Mononuclear cell (primary cell): ENCODE results near the gene IFNL2. TPM values are rescaled to one million over a fixed set of nuclear protein-coding genes. Genes with fewer than 3 reads are reported as not detected.
"Not testable (repeated sequence)": the region's sequence is repeated elsewhere in the genome, so short reads cannot be mapped to it uniquely, and the experiment has no call there.

Source experiments
- H3K27me3 ChIP-seq: 2 replicates; pipeline ENCODE4 v1.6.0; 2011; ENCODE audit warnings: low read length, control low read depth; ENCODE audit not compliant: insufficient read depth
- H3K4me1 ChIP-seq: 2 replicates; pipeline ENCODE4 v1.5.1; 2011; ENCODE audit warnings: mild to moderate bottlenecking, low read length, control low read depth; ENCODE audit not compliant: insufficient read depth
- H3K4me3 ChIP-seq: 2 replicates; pipeline ENCODE4 v1.5.1; 2011; ENCODE audit warnings: mild to moderate bottlenecking, low read length, moderate library complexity
- H3K9me3 ChIP-seq: 2 replicates; pipeline ENCODE4 v1.5.1; 2011; ENCODE audit warnings: low read depth, mild to moderate bottlenecking, control low read depth, low read length
- total RNA-seq: library from RNA; depleted of rRNA; stranded (reverse); fragments of >200 nt; gene quantifications from one replicate; pipeline ENCODE4 v1.2.3, GENCODE V29; 2012

IFNL2 gene
- total RNA-seq, 1 donor = not detected

- peaks cover 7% of the 10 kb centered on the region for H3K4me1 ChIP-seq
These were observed 31.2 kb downstream of the IFNL2 start for GRCh38 chr19:39299404-39299803.

GRCh38 chr19:39299832-39300231 is 31.6 kb downstream of the IFNL2 start:
- peaks cover 7% of the 10 kb centered on the region for H3K4me1 ChIP-seq
- H3K4me3 ChIP-seq = no peak overlapping the region
- no peaks in the 10 kb centered on the region for H3K9me3 ChIP-seq
- H3K27me3 ChIP-seq = no peaks in the 10 kb centered on the region

More at GRCh38 chr19:39299404-39299803, 31.2 kb downstream of the IFNL2 start:
- no peaks in the 10 kb centered on the region for H3K27me3 ChIP-seq
- H3K9me3 ChIP-seq = no peaks in the 10 kb centered on the region
- no peak overlapping the region for H3K4me3 ChIP-seq

- Histone ChIP-seq H3K4me3 (no peak overlapping the region), H3K27me3 (no peaks in the 10 kb centered on the region), H3K9me3 (no peaks in the 10 kb centered on the region), H3K4me1 (peaks cover 7% of the 10 kb centered on the region)
These were observed 32.8 kb downstream of the IFNL2 start for GRCh38 chr19:39301021-39301420.

GRCh38 chr19:39301562-39301961 is 33.4 kb downstream of the IFNL2 start:
- Histone ChIP-seq H3K4me3 (no peak overlapping the region), H3K4me1 (peaks cover 7% of the 10 kb centered on the region), H3K9me3 (no peaks in the 10 kb centered on the region), H3K27me3 (no peaks in the 10 kb centered on the region)

GRCh38 chr19:39303373-39304184 is 35.4 kb downstream of the IFNL2 start:
- Histone ChIP-seq H3K4me3 (no peak overlapping the region), H3K9me3 (no peaks in the 10 kb centered on the region), H3K27me3 (no peaks in the 10 kb centered on the region), H3K4me1 (no peaks in the 10 kb centered on the region)

GRCh38 chr19:39304185-39304513 is 36.0 kb downstream of the IFNL2 start:
- H3K27me3 ChIP-seq = no peaks in the 10 kb centered on the region
- no peaks in the 10 kb centered on the region for H3K9me3 ChIP-seq
- H3K4me1 ChIP-seq = no peaks in the 10 kb centered on the region
- no peak overlapping the region for H3K4me3 ChIP-seq

GRCh38 chr19:39304701-39305571 is 36.7 kb downstream of the IFNL2 start:
- H3K4me3 ChIP-seq = no peak overlapping the region
- H3K9me3 ChIP-seq = no peaks in the 10 kb centered on the region
- no peaks in the 10 kb centered on the region for H3K4me1 ChIP-seq
- H3K27me3 ChIP-seq = no peaks in the 10 kb centered on the region

GRCh38 chr19:39306075-39306474 is 37.9 kb downstream of the IFNL2 start:
- Histone ChIP-seq H3K4me1 (peaks cover 3% of the 10 kb centered on the region), H3K27me3 (no peaks in the 10 kb centered on the region), H3K9me3 (no peaks in the 10 kb centered on the region), H3K4me3 (no peak overlapping the region)

GRCh38 chr19:39307046-39307821 is 39.0 kb downstream of the IFNL2 start:
- Histone ChIP-seq H3K4me1 (peaks cover 3% of the 10 kb centered on the region), H3K4me3 (no peak overlapping the region), H3K27me3 (no peaks in the 10 kb centered on the region), H3K9me3 (no peaks in the 10 kb centered on the region)

GRCh38 chr19:39307822-39308530 is 39.8 kb downstream of the IFNL2 start:
- Histone ChIP-seq H3K9me3 (no peaks in the 10 kb centered on the region), H3K4me1 (peaks cover 3% of the 10 kb centered on the region), H3K27me3 (no peaks in the 10 kb centered on the region), H3K4me3 (no peak overlapping the region)

GRCh38 chr19:39308531-39309304 is 40.5 kb downstream of the IFNL2 start:
- Histone ChIP-seq H3K27me3 (no peaks in the 10 kb centered on the region), H3K4me3 (no peak overlapping the region), H3K4me1 (peaks cover 3% of the 10 kb centered on the region), H3K9me3 (no peaks in the 10 kb centered on the region)

GRCh38 chr19:39309305-39309670 is 41.1 kb downstream of the IFNL2 start:
- H3K9me3 ChIP-seq, H3K27me3 ChIP-seq, H3K4me3 ChIP-seq, H3K4me1 ChIP-seq: not testable (repeated sequence)

GRCh38 chr19:39310558-39311311 is 42.5 kb downstream of the IFNL2 start:
- Histone ChIP-seq H3K4me3 (no peak overlapping the region), H3K27me3 (no peaks in the 10 kb centered on the region), H3K4me1 (peaks cover 3% of the 10 kb centered on the region), H3K9me3 (no peaks in the 10 kb centered on the region)
